Liver (tissue), 9 donors: ENCODE measurements around the gene VAX1. TPM values are rescaled to one million over a fixed set of nuclear protein-coding genes. Genes with fewer than 3 reads are reported as not detected.

ENCODE experiments used
- DNase-seq: peaks from one replicate; pipeline ENCODE4 v3.0.0-alpha.2; 2017; ENCODE audit warnings: low spot score
- H3K27ac ChIP-seq, 2 donors: one replicate each; pipeline ENCODE4 v1.7.0; 2013; ENCODE audit warnings: inconsistent platforms in 2 of 2, low read length in 2 of 2, control low read depth in 1 of 2, low read depth in 1 of 2, mild to moderate bottlenecking in 1 of 2
- H3K27me3 ChIP-seq, 4 donors: one replicate each; pipeline versions ENCODE4 v1.6.1 to v1.7.0; 2013; ENCODE audit warnings: low read length in 3 of 4, inconsistent platforms in 1 of 4, mild to moderate bottlenecking in 1 of 4, moderate library complexity in 1 of 4; ENCODE audit not compliant: control insufficient read depth in 4 of 4, insufficient read depth in 4 of 4
- H3K36me3 ChIP-seq, 4 donors: one replicate each; pipeline versions ENCODE4 v1.6.1 to v1.7.0; 2013; ENCODE audit warnings: low read length in 3 of 4, mild to moderate bottlenecking in 3 of 4, low read depth in 1 of 4, moderate library complexity in 1 of 4; ENCODE audit not compliant: control insufficient read depth in 4 of 4, insufficient read depth in 3 of 4
- H3K4me1 ChIP-seq, 4 donors: one replicate each; pipeline versions ENCODE4 v1.6.1 to v1.7.0; 2013; ENCODE audit warnings: low read length in 3 of 4, mild to moderate bottlenecking in 3 of 4, moderate library complexity in 1 of 4; ENCODE audit not compliant: control insufficient read depth in 4 of 4, insufficient read depth in 4 of 4
- H3K4me3 ChIP-seq, 3 donors: one replicate each; pipeline versions ENCODE4 v1.6.1 to v1.7.0; 2013; ENCODE audit warnings: low read length in 3 of 3, control low read depth in 1 of 3, low read depth in 1 of 3, mild to moderate bottlenecking in 1 of 3
- H3K9ac ChIP-seq, 2 donors: one replicate each; pipeline ENCODE4 v1.7.0; 2013; ENCODE audit warnings: low read length in 2 of 2, mild to moderate bottlenecking in 2 of 2, moderate library complexity in 2 of 2, control low read depth in 1 of 2, low read depth in 1 of 2
- H3K9me3 ChIP-seq, 4 donors: one replicate each; pipeline versions ENCODE4 v1.6.1 to v1.7.0; 2013; ENCODE audit warnings: low read length in 3 of 4; ENCODE audit not compliant: control insufficient read depth in 4 of 4
- CTCF ChIP-seq: fragments of 150-350 bp; IDR thresholded peaks from 2 replicates; pipeline ENCODE4 v1.5.1; 2017; ENCODE audit warnings: improper control_type of control experiment, low read depth, low read length; ENCODE audit not compliant: missing input control
- EGR1 ChIP-seq, 2 donors: IDR thresholded peaks; 2 replicates each; pipeline ENCODE4 v1.6.1; 2016 to 2018; ENCODE audit warnings: antibody characterized with exemption in 2 of 2, low read depth in 2 of 2
- FOXA1 ChIP-seq: IDR thresholded peaks from 2 replicates; pipeline ENCODE4 v1.6.1; 2016; ENCODE audit warnings: antibody characterized with exemption
- FOXA2 ChIP-seq: IDR thresholded peaks from 2 replicates; pipeline ENCODE4 v1.6.1; 2016; ENCODE audit warnings: antibody characterized with exemption
- GABPA ChIP-seq, 2 donors: IDR thresholded peaks in 1 of 2; conservative IDR thresholded peaks in 1 of 2; 2 replicates each; pipeline ENCODE4 v1.6.1; 2016; ENCODE audit warnings: antibody characterized with exemption in 2 of 2, mild to moderate bottlenecking in 1 of 2, moderate library complexity in 1 of 2
- HNF4A ChIP-seq, 2 donors: conservative IDR thresholded peaks; 2 replicates each; pipeline ENCODE4 v1.6.1; 2016; ENCODE audit warnings: antibody characterized with exemption in 2 of 2, mild to moderate bottlenecking in 2 of 2
- HNF4G ChIP-seq: IDR thresholded peaks from 2 replicates; pipeline ENCODE4 v1.6.1; 2016; ENCODE audit warnings: antibody characterized with exemption
- JUND ChIP-seq, 2 donors: IDR thresholded peaks; 2 replicates each; pipeline ENCODE4 v1.6.1; 2016; ENCODE audit warnings: antibody characterized with exemption in 2 of 2
- MAX ChIP-seq: IDR thresholded peaks from 2 replicates; pipeline ENCODE4 v1.6.1; 2016; ENCODE audit warnings: antibody characterized with exemption
- NR2F2 ChIP-seq: IDR thresholded peaks from 2 replicates; pipeline ENCODE4 v1.6.1; 2016; ENCODE audit warnings: antibody characterized with exemption
- RAD21 ChIP-seq, 2 donors: IDR thresholded peaks; 2 replicates each; pipeline ENCODE4 v1.6.1; 2016; ENCODE audit warnings: antibody characterized with exemption in 2 of 2, mild to moderate bottlenecking in 2 of 2
- RXRA ChIP-seq, 2 donors: IDR thresholded peaks; 2 replicates each; pipeline ENCODE4 v1.6.1; 2017 to 2018; ENCODE audit warnings: antibody characterized with exemption in 2 of 2, mild to moderate bottlenecking in 1 of 2
- SP1 ChIP-seq: IDR thresholded peaks from 2 replicates; pipeline ENCODE4 v1.6.1; 2018; ENCODE audit warnings: antibody characterized with exemption, mild to moderate bottlenecking
- TAF1 ChIP-seq: conservative IDR thresholded peaks from 2 replicates; pipeline ENCODE4 v1.6.1; 2016; ENCODE audit warnings: antibody characterized with exemption, mild to moderate bottlenecking
- YY1 ChIP-seq: IDR thresholded peaks from 2 replicates; pipeline ENCODE4 v1.6.1; 2016; ENCODE audit warnings: antibody characterized with exemption, mild to moderate bottlenecking
- WGBS: extraction: QIAGEN DNeasy Blood & Tissue Kit; methylation state at CpG from one replicate; pipeline ENCODE4 v1.1.7; 2013; 5-methylcytosine and 5-hydroxymethylcytosine counted together
- polyA plus RNA-seq, 2 donors: library from polyadenylated mRNA; stranded (reverse) in 1 of 2; unstranded in 1 of 2; fragments of 200-250 nt in 1 of 2; fragments of >200 nt in 1 of 2; fragmentation: Nextera tagmentation in 1 of 2; extraction: Ambion mirVana in 1 of 2; gene quantifications; one replicate each; pipeline versions ENCODE4 v1.2.1 to v1.2.3, GENCODE V29; 2013 to 2015
- total RNA-seq, 2 donors: library from RNA; depleted of rRNA; stranded (reverse); fragments of >200 nt; gene quantifications; one replicate each; pipeline ENCODE4 v1.2.3, GENCODE V29; 2014
- TF ChIP-seq, protein P1 (sequence below): IDR thresholded peaks from 2 replicates; pipeline ENCODE4 v1.6.1; 2016; ENCODE audit warnings: antibody characterized with exemption
- TF ChIP-seq, protein P2 (sequence below): IDR thresholded peaks from 2 replicates; pipeline ENCODE4 v1.6.1; 2016; ENCODE audit warnings: antibody characterized with exemption
- donor health status: healthy.
- donor health status: healthy.
- donor health status: healthy.
- donor health status: healthy.
- donor health status: healthy.

VAX1 gene
- total and polyA plus RNA-seq, 4 donors, result not detected

GRCh38 chr10:117087521-117087920 lies 50.5 kb downstream of the VAX1 start:
- 76% methylated on average over 3 of the region's 3 CpGs for WGBS
- H3K9me3 ChIP-seq, result no peaks in the 10 kb centered on the region

DNA sequence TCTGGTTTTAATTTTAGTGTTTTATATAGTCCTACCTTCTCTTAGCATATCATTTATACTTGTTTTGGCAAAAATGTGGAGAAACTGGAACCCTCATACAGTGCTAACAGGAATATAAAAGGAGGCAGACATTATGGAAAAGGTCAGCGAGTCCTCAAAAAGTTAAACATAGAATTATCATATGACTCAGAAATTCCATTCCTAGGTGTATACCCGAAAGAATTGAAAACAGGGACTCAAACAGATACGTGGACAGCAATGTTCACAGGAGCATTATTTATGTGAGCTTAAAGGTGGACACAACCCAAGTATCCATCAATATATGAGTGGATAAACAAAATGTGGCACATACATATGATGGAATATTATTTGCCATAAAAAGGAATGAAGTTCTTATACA lies 51.5 kb downstream of the VAX1 start:
- DNase-seq, result no peak
- TF ChIP-seq HNF4G (no peak), YY1 (no peak), JUND (IDR thresholded peaks at IDR 0.05) (no peak), SP1 (no peak), TAF1 (no peak), MAX (no peak), FOXA2 (no peak), FOXA1 (no peak), HNF4A (conservative IDR thresholded peaks at IDR 0.05) (no peak), EGR1 (IDR thresholded peaks at IDR 0.05; ENCODE audit: low read depth in 2 of 2) (no peak), CTCF (no peak), RAD21 (IDR thresholded peaks at IDR 0.05) (no peak), RXRA (IDR thresholded peaks at IDR 0.05) (no peak), NR2F2 (no peak)
- TF ChIP-seq, protein P1, sequence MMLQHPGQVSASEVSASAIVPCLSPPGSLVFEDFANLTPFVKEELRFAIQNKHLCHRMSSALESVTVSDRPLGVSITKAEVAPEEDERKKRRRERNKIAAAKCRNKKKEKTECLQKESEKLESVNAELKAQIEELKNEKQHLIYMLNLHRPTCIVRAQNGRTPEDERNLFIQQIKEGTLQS, result no peak
- TF ChIP-seq, protein P2, sequence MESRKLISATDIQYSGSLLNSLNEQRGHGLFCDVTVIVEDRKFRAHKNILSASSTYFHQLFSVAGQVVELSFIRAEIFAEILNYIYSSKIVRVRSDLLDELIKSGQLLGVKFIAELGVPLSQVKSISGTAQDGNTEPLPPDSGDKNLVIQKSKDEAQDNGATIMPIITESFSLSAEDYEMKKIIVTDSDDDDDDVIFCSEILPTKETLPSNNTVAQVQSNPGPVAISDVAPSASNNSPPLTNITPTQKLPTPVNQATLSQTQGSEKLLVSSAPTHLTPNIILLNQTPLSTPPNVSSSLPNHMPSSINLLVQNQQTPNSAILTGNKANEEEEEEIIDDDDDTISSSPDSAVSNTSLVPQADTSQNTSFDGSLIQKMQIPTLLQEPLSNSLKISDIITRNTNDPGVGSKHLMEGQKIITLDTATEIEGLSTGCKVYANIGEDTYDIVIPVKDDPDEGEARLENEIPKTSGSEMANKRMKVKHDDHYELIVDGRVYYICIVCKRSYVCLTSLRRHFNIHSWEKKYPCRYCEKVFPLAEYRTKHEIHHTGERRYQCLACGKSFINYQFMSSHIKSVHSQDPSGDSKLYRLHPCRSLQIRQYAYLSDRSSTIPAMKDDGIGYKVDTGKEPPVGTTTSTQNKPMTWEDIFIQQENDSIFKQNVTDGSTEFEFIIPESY, result no peak

More at GRCh38 chr10:117087521-117087920, 50.5 kb downstream of the VAX1 start:
- Histone ChIP-seq H3K36me3 (no peaks in the 10 kb centered on the region), H3K4me1 (no peaks in the 10 kb centered on the region), H3K27ac (no peak overlapping the region), H3K9ac (no peak overlapping the region), H3K27me3 (peaks cover 0 to 7% (median 2%) of the 10 kb centered on the region in 4 donors), H3K4me3 (no peak overlapping the region)
- DNase-seq, result no peak
- TF ChIP-seq HNF4A (conservative IDR thresholded peaks at IDR 0.05) (no peak), SP1 (no peak), TAF1 (no peak), RXRA (IDR thresholded peaks at IDR 0.05) (no peak), CTCF (no peak), EGR1 (IDR thresholded peaks at IDR 0.05; ENCODE audit: low read depth in 2 of 2) (no peak), GABPA (IDR thresholded peaks at IDR 0.05 in 1 of 2, conservative IDR thresholded peaks at IDR 0.05 in 1 of 2) (no peak), FOXA1 (no peak)
- TF ChIP-seq, protein P2, result no peak
- TF ChIP-seq, protein P1, result no peak

More for the DNA sequence above, 51.5 kb downstream of the VAX1 start:
- Histone ChIP-seq H3K4me1 (no peaks in the 10 kb centered on the region), H3K4me3 (no peak overlapping the region), H3K27ac (no peak overlapping the region), H3K36me3 (no peaks in the 10 kb centered on the region), H3K27me3 (peaks cover 0 to 5% (median under 1%) of the 10 kb centered on the region in 4 donors), H3K9me3 (no peaks in the 10 kb centered on the region), H3K9ac (no peak overlapping the region)
- WGBS, result 84% methylated on average over 3 of the region's 3 CpGs
